ENCODE measurements around the gene CX3CR1. TPM values are rescaled to one million over a fixed set of nuclear protein-coding genes. Genes with fewer than 3 reads are reported as not detected.
"Not testable (repeated sequence)": the region's sequence is repeated elsewhere in the genome, so short reads cannot be mapped to it uniquely, and the experiment has no call there.

The CX3CR1 gene
- polyA plus RNA-seq, 1 donor from 2014 or later, result 10.3 TPM

GRCh38 chr3:39234651-39235050 lies 45.2 kb downstream of the CX3CR1 start:
- H3K4me3 Mint-ChIP-seq, result peak overlapping the region in 2 of 4 donors; percentile 48 to 61
- H3K36me3 Mint-ChIP-seq, result peaks cover 3% of the 10 kb centered on the region
- peaks cover 11 to 23% (median 18%) of the 10 kb centered on the region in 3 donors for H3K4me1 Mint-ChIP-seq
- no peak overlapping the region for H3K27ac Mint-ChIP-seq
- peaks cover 17% of the 10 kb centered on the region for H3K27me3 Mint-ChIP-seq
- H3K9me3 Mint-ChIP-seq, result peaks cover 0 to 1% (median 0%) of the 10 kb centered on the region in 3 donors

- H3K36me3 Mint-ChIP-seq, result peaks cover 3% of the 10 kb centered on the region
- H3K9me3 Mint-ChIP-seq, result no peaks in the 10 kb centered on the region
- H3K27ac Mint-ChIP-seq, result no peak overlapping the region
- H3K27me3 Mint-ChIP-seq, result peaks cover 16% of the 10 kb centered on the region
- H3K4me1 Mint-ChIP-seq, result peaks cover 11 to 23% (median 18%) of the 10 kb centered on the region in 3 donors
- peak overlapping the region in 2 of 4 donors; percentile 49 to 80 for H3K4me3 Mint-ChIP-seq
Observed at GRCh38 chr3:39232859-39233258, 47.0 kb downstream of the CX3CR1 start.

GRCh38 chr3:39230453-39230852 lies 49.4 kb downstream of the CX3CR1 start:
- Mint-ChIP-seq H3K4me3 (no peak overlapping the region), H3K27me3 (peaks cover 16% of the 10 kb centered on the region), H3K27ac (no peak overlapping the region), H3K9me3 (no peaks in the 10 kb centered on the region), H3K4me1 (peaks cover 17 to 32% (median 24%) of the 10 kb centered on the region in 3 donors), H3K36me3 (peaks cover 3% of the 10 kb centered on the region)

- no peak overlapping the region for H3K4me3 Mint-ChIP-seq
- H3K27me3 Mint-ChIP-seq, result peaks cover 11% of the 10 kb centered on the region
- H3K27ac Mint-ChIP-seq, result no peak overlapping the region
- H3K4me1 Mint-ChIP-seq, result peaks cover 11 to 20% (median 19%) of the 10 kb centered on the region in 3 donors
- peaks cover 0 to under 1% (median 0%) of the 10 kb centered on the region in 3 donors for H3K9me3 Mint-ChIP-seq
- H3K36me3 Mint-ChIP-seq, result peaks cover 3% of the 10 kb centered on the region
Observed at GRCh38 chr3:39228496-39228895, 51.3 kb downstream of the CX3CR1 start.

GRCh38 chr3:39227596-39227995 lies 52.2 kb downstream of the CX3CR1 start:
- H3K36me3 Mint-ChIP-seq, H3K4me3 Mint-ChIP-seq, H3K27me3 Mint-ChIP-seq, H3K9me3 Mint-ChIP-seq, H3K27ac Mint-ChIP-seq: not testable (repeated sequence)
- H3K4me1 Mint-ChIP-seq, result peaks cover 11 to 15% (median 11%) of the 10 kb centered on the region in 3 donors

- Mint-ChIP-seq H3K9me3 (peaks cover 0 to 2% (median 0%) of the 10 kb centered on the region in 3 donors), H3K4me1 (peaks cover 11 to 13% (median 12%) of the 10 kb centered on the region in 3 donors), H3K36me3 (no peaks in the 10 kb centered on the region), H3K27ac (no peak overlapping the region), H3K27me3 (no peaks in the 10 kb centered on the region), H3K4me3 (peak overlapping the region in 2 of 4 donors; percentile 6 to 69)
Observed at GRCh38 chr3:39226106-39226741, 53.6 kb downstream of the CX3CR1 start.

- peaks cover 1% of the 10 kb centered on the region for H3K27me3 Mint-ChIP-seq
- H3K27ac Mint-ChIP-seq, result no peak overlapping the region
- H3K9me3 Mint-ChIP-seq, result peaks cover 0 to 2% (median 0%) of the 10 kb centered on the region in 3 donors
- peaks cover 14 to 18% (median 17%) of the 10 kb centered on the region in 3 donors for H3K4me1 Mint-ChIP-seq
- no peaks in the 10 kb centered on the region for H3K36me3 Mint-ChIP-seq
- H3K4me3 Mint-ChIP-seq, result no peak overlapping the region
Observed at GRCh38 chr3:39224288-39224687, 55.5 kb downstream of the CX3CR1 start.

GRCh38 chr3:39222939-39223338 lies 56.9 kb downstream of the CX3CR1 start:
- no peak overlapping the region for H3K4me3 Mint-ChIP-seq
- H3K27ac Mint-ChIP-seq, result no peak overlapping the region
- H3K27me3 Mint-ChIP-seq, result peaks cover 1% of the 10 kb centered on the region
- H3K4me1 Mint-ChIP-seq, result peaks cover 14 to 18% (median 17%) of the 10 kb centered on the region in 3 donors
- H3K36me3 Mint-ChIP-seq, result no peaks in the 10 kb centered on the region
- H3K9me3 Mint-ChIP-seq, result peaks cover 0 to 2% (median 0%) of the 10 kb centered on the region in 3 donors

- Mint-ChIP-seq H3K4me3 (no peak overlapping the region), H3K9me3 (peaks cover 0 to 2% (median 0%) of the 10 kb centered on the region in 3 donors), H3K27me3 (peaks cover 4% of the 10 kb centered on the region), H3K27ac (no peak overlapping the region), H3K36me3 (no peaks in the 10 kb centered on the region), H3K4me1 (peaks cover 14 to 21% (median 17%) of the 10 kb centered on the region in 3 donors)
Observed at GRCh38 chr3:39222462-39222861, 57.4 kb downstream of the CX3CR1 start.

- Mint-ChIP-seq H3K27me3 (peaks cover 4% of the 10 kb centered on the region), H3K27ac (no peak overlapping the region), H3K9me3 (peaks cover 0 to 2% (median 0%) of the 10 kb centered on the region in 3 donors), H3K4me1 (peaks cover 20 to 31% (median 24%) of the 10 kb centered on the region in 3 donors), H3K36me3 (no peaks in the 10 kb centered on the region), H3K4me3 (peak overlapping the region in 1 of 4 donors; percentile 52)
Observed at GRCh38 chr3:39221141-39221530, 58.7 kb downstream of the CX3CR1 start.

- Mint-ChIP-seq H3K4me3 (no peak overlapping the region), H3K36me3 (no peaks in the 10 kb centered on the region), H3K4me1 (peaks cover 21 to 31% (median 25%) of the 10 kb centered on the region in 3 donors), H3K27me3 (peaks cover 4% of the 10 kb centered on the region), H3K27ac (no peak overlapping the region), H3K9me3 (peaks cover 0 to 2% (median 0%) of the 10 kb centered on the region in 3 donors)
Observed at GRCh38 chr3:39220407-39221140, 59.3 kb downstream of the CX3CR1 start.

- H3K4me3 Mint-ChIP-seq, result no peak overlapping the region
- peaks cover 18 to 26% (median 21%) of the 10 kb centered on the region in 3 donors for H3K4me1 Mint-ChIP-seq
- no peak overlapping the region for H3K27ac Mint-ChIP-seq
- peaks cover 6% of the 10 kb centered on the region for H3K27me3 Mint-ChIP-seq
- no peaks in the 10 kb centered on the region for H3K36me3 Mint-ChIP-seq
- peaks cover 0 to 2% (median 0%) of the 10 kb centered on the region in 3 donors for H3K9me3 Mint-ChIP-seq
Observed at GRCh38 chr3:39219702-39220101, 60.1 kb downstream of the CX3CR1 start.

GRCh38 chr3:39216176-39216790 lies 63.6 kb downstream of the CX3CR1 start:
- Mint-ChIP-seq H3K36me3 (no peaks in the 10 kb centered on the region), H3K4me1 (peaks cover 18 to 29% (median 21%) of the 10 kb centered on the region in 3 donors), H3K9me3 (no peaks in the 10 kb centered on the region), H3K4me3 (peak overlapping the region in 3 of 4 donors; percentile 32 to 86 (median 35)), H3K27ac (peak overlapping the region in 1 of 3 donors; percentile 62), H3K27me3 (peaks cover 6% of the 10 kb centered on the region)

GRCh38 chr3:39213613-39214012 lies 66.2 kb downstream of the CX3CR1 start:
- Mint-ChIP-seq H3K4me3 (no peak overlapping the region), H3K4me1 (peaks cover 14 to 33% (median 15%) of the 10 kb centered on the region in 3 donors), H3K36me3 (no peaks in the 10 kb centered on the region), H3K9me3 (no peaks in the 10 kb centered on the region), H3K27ac (no peak overlapping the region), H3K27me3 (peaks cover 4% of the 10 kb centered on the region)

Data from IgD-negative memory B cell (primary cell).